NCI-H2029 (cell line): ENCODE measurements around the gene DCC.
A peak's percentile ranks its signal among the peaks of the same experiment; 100 is the strongest.

ENCODE experiments used
- DNase-seq: peaks from one replicate; lab custom pipeline; 2025; lab: John Stamatoyannopoulos, UW

The DCC gene, protein sequence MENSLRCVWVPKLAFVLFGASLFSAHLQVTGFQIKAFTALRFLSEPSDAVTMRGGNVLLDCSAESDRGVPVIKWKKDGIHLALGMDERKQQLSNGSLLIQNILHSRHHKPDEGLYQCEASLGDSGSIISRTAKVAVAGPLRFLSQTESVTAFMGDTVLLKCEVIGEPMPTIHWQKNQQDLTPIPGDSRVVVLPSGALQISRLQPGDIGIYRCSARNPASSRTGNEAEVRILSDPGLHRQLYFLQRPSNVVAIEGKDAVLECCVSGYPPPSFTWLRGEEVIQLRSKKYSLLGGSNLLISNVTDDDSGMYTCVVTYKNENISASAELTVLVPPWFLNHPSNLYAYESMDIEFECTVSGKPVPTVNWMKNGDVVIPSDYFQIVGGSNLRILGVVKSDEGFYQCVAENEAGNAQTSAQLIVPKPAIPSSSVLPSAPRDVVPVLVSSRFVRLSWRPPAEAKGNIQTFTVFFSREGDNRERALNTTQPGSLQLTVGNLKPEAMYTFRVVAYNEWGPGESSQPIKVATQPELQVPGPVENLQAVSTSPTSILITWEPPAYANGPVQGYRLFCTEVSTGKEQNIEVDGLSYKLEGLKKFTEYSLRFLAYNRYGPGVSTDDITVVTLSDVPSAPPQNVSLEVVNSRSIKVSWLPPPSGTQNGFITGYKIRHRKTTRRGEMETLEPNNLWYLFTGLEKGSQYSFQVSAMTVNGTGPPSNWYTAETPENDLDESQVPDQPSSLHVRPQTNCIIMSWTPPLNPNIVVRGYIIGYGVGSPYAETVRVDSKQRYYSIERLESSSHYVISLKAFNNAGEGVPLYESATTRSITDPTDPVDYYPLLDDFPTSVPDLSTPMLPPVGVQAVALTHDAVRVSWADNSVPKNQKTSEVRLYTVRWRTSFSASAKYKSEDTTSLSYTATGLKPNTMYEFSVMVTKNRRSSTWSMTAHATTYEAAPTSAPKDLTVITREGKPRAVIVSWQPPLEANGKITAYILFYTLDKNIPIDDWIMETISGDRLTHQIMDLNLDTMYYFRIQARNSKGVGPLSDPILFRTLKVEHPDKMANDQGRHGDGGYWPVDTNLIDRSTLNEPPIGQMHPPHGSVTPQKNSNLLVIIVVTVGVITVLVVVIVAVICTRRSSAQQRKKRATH (N-terminal part only)

DNA sequence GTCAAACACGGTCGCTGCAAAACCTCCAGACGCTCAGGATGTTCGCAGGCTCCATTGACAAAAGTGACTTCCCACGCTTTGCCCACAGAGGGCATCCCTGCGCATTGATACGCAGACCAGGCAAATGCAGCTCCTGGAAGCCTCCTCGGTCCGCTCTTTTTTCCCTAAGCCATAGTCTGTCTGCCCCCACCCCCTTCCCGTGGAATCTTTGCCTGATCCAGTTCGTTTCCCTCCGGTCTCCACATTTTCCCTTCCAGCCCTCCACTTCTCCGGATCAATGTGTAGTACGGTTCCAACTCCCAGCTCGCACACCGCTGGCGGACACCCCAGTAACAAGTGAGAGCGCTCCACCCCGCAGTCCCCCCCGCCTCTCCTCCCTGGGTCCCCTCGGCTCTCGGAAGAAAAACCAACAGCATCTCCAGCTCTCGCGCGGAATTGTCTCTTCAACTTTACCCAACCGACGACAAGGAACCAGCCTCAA is at the start of gene DCC:
Gene DCC, plus strand, starts transcription at position 307 of the 481 bp plus-strand sequence. CDS start 591 bp downstream, outside the sequence.
- peak; percentile 5 for DNase-seq

DNA sequence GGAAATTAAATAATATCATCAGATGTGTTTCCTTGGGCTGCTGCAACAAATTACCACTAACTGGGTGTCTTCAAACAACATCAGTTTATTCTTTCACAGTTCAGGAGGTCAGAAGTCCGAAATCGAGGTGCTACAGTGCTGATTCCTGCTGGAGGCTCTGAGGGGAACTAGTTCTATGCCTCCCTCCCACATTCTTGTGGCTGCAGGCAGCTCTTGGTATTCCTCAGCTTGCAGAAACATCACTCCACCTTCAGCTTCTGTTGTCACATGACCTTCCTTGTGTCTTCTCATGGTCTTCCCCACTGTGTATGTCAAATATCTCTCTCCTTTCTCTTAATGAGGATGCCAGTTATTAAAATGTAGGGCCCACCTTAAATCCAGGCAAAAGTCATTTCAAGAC is 29.3 kb upstream of the DCC start:
- DNase-seq, result no peak

GRCh38 chr18:52311331-52311730 is 28.7 kb upstream of the DCC start:
- DNase-seq, result no peak

DNA sequence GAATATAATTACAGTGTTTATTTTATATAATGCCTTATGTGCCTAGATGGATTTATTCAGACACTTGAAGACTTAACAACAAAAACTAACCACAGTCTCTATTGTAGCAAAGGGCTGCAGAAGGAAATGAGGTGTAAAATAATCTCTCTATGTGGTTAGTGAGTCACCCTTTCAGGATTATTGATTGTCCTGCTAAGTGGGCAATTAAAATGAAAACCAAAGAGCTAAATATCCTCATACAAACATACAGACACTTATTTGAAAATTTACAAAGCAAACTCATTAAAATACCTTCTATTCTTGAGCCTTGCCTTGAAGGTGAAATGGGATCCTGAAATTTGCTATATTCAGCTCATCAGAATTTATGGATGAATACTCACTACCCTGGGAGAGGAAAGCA is 27.7 kb upstream of the DCC start:
- peak; percentile 72 for DNase-seq

GRCh38 chr18:52313213-52313612 is 26.8 kb upstream of the DCC start:
- no peak for DNase-seq

GRCh38 chr18:52319424-52319983 is 20.5 kb upstream of the DCC start:
- DNase-seq, result no peak

DNA sequence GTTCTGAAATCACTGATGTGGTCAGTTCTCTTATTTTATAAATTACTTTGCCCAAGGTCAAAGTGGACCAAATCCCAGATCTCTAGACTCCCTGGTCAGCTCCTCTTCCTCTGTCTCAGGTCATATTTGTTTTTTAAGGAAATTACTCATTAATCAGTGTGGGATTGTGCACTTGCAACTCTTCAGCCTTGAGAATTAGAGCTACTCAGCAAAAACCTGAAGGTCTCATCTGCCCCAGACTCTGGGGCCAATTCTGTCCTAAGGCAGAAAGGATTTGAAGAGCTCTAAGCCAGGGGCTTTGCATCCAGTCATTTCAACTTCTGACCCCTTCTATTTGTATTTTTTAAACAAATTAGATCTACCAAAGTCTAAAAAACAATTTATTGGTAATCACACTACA is 17.7 kb upstream of the DCC start:
- DNase-seq, result no peak

DNA sequence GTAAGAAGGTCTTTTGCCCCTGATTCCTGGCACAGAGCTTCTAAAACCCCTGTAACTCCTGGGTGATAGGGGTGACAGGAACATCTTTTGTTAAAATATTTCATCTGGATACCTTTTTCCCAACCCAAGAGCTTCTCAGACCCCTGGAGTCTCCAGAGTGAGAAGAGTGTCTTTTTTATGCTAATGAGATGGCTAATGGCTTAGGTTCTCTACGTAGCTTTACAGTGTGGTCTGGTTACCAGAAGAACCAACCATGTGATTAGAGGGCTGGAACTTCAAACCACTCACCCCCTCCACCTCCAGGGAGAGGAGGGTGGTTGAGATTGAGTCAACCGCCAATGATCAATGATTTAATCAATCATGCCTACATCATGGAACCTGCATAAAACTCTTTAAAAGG is 16.2 kb upstream of the DCC start:
- DNase-seq, result no peak

- DNase-seq, result no peak
These were observed 14.0 kb upstream of the DCC start for GRCh38 chr18:52325997-52326396.

- DNase-seq, result no peak
These were observed 6.1 kb upstream of the DCC start for GRCh38 chr18:52333860-52334259.

- no peak for DNase-seq
These were observed 5.7 kb upstream of the DCC start for GRCh38 chr18:52334307-52334706.

DNA sequence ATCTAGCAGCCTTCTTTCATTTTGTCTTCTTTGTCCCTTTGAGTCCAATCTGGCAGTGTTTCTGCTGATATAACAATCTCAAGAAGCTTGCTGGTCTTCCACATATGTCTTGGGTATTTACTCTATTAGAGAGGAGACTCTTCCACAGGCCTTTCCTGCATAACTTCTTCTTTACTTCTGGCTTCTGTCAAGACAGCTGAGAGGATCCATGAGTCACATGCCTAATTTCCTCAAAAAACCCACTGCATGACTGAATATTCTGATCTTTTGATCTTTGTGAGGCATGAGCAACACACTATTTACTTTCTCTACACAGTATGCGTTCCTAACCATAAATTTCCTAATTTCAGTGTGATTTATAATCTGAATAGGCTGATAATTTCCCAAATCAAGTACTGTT is 5.1 kb upstream of the DCC start:
- no peak for DNase-seq

DNA sequence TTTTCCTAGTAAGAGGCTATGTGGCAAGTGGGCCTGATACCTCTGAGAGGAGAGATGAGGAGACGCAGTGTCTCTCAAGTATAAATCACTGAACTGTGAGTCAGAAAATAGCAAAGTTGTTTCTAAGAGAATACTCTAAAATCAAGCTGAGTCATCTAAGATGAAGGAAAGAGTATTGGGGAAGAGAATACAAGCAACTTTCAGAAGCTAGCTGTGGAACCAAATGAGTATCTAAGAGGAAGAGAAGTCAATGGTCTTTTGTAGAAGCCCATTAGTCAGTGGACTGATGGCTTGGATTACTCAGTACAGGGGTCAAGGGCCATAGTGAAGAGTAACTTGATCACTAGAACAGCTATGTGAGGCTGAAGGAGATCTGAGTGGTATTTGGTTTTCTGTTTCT is 2.7 kb upstream of the DCC start:
- DNase-seq, result no peak

GRCh38 chr18:52340406-52341102 is 557 bp downstream of the DCC start:
- DNase-seq, result no peak

DNA sequence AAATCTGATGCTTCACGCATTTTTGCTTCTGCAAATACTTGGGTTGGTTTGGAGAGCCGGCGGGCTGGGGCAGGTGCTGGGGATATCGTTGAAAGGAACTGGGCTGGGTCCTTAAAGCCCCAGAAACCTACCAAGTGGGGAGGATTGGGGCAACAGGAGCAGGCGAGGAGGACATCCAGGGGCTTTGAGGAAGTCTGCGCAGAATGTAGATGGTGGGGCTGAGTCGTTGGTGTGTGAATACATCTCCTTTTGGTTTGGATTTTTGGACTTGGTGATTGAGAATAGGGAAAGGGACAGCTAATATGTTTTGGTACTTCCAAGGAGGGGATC is 1.1 kb downstream of the DCC start:
- DNase-seq, result no peak

DNA sequence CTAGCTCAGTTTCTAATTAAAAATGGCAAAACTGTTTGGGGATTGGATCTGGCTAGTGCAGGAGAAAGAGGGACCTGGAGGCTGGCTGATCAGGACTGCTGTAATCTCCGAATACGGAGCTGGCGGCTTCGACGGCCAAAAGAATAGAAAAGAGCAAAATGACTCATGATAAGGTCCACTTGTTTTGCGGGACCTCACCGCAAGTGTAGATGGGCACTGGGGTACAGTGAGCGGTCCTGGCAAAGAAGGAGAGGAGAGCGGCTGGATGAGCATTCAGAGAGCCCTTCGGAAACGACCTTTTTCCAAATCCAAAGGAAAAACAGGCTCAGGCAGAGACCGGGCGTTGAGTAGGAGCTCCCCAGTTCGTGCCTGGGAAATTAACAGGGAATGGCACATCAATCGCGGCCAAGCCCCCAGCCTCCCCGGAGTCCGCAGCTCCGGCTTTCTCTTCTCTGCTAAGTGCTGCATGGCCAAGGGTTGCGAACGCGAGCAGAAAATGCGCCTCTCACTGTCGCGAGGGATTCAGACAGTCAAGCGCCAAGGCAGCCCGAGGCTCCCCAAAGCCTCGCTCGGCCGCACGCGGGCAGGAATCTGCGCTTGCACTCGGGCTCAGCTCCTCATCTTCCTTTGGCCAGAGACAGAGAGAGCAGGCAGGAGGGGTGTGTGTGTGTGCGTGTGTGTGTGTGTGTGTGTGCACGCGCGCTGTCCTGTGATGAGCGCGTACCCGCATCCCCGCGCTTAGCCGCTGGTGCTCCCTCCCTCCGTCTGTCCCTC is 1.8 kb downstream of the DCC start:
- DNase-seq, result no peak

DNA sequence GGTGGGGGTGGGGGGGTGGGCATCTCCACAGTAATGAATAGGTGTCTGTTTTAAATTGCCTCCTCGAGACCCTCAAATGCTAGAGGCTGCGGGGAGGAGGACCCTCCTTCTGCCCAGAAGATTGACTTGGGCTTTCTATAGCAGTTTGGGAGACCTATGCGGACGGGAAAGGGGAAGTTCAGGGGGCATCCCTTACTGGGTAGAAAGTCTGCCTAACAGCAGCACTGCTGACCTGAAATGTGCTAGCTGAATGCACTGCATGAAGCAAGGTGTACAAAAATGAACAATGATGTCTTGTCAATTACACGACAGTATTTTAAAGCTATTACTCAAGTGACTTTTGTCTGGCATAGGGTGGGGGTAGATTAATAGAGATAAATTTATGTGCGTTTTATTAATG is 2.5 kb downstream of the DCC start:
- no peak for DNase-seq

- no peak for DNase-seq
These were observed 3.1 kb downstream of the DCC start for GRCh38 chr18:52343138-52343537.

DNA sequence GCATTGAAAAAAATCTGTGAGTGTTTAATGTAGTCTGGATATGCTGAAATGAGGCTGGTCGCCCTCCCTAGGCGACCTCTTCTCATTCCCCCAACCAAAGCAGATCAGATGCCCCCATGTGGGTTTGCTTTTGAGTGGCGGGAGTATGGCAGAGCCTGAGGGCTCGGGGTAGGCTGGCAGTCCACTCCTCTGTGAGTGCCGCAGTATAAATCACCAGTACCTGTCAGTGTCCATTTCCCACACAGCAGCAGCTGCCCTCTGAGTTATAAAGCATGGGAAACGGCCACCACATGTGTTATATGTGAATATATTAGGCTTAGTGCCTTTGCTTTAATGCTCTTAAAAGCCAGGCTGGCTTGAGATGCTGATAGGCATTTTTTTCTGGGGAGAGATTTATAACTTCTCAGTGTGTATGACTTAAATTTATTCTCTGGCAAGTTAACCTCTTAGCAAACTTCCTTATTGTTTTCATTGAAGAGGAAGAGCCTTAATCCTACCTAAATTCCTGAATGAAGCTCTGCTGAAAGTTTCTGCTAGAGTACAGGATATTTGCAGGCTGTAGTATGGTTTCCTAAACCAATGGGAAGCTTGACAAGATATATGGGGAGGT is 3.8 kb downstream of the DCC start:
- no peak for DNase-seq

DNA sequence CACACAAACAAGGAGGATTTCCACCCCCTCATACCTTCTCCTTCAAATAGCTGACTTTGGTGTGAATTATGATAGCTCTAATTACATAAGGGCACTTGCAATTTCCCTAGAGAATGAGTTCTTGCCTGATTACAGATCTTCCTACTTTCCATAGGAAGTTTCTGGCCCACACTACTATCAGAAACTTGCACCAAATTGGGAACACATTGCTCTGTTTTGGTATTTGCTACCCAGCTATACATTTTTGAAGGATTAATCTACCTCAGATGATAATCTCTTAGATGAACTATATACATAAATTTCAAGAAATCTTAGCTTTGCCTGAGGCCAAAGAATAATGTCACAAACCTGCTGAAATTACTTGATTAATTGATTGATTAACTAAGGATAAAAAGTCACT is 4.9 kb downstream of the DCC start:
- no peak for DNase-seq

DNA sequence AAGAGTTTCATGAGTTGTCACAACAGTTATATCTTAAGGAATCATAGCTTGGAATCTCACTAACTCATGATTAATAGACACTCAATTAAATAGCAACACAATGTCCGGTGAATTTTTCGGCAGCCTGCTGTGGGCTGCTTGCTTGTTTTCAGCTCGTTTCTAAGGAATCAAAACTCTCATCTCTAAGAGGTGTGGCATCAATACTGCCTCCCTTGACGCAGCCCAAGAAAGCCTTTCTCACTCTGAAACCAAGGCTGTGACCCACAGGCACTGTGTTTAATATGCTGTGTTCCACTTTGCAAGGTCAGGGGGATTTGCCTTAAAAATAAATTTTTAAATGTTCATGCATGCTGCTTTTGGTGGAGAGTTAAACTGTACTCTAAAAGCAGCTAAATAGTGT is 5.4 kb downstream of the DCC start:
- no peak for DNase-seq
